Fibroblast of mammary gland (primary cell): ENCODE measurements around the gene NAT9.

ENCODE experiments used
- DNase-seq: peaks from one replicate; pipeline ENCODE4 v3.0.0-alpha.2; 2010; ENCODE audit warnings: low read depth
- H3K4me3 ChIP-seq: 2 replicates; pipeline ENCODE4 v1.5.1; 2011; ENCODE audit warnings: low read depth, mild to moderate bottlenecking, low read length, moderate library complexity; ENCODE audit not compliant: control insufficient read depth
- TF ChIP-seq, protein P1 (sequence below): conservative IDR thresholded peaks from 2 replicates; pipeline ENCODE4 v1.5.1; 2011; ENCODE audit warnings: low read depth, low read length, inconsistent platforms; ENCODE audit not compliant: control insufficient read depth, insufficient read depth

Gene NAT9

DNA sequence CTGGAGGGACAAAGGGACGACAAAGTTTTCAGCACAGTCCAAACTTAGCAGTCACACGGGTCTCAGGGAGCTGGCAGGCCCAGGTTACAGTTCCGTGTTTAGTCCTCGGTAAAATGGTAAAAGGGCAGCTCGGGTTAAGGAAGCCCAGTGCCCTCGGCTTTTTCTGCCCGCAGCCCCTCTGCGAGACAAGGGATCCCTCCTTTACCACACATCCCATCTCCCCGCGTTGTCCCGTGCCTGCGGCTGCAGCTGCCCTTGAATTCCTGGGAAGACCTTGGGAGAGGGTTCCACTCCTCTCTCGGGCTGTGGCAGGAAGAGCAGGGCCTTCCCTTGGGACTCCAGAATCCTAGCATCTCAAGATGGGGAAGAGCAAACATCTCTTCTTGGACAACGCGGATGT lies 46.3 kb downstream of the NAT9 start:
- DNase-seq, result no peak
- TF ChIP-seq, protein P1, sequence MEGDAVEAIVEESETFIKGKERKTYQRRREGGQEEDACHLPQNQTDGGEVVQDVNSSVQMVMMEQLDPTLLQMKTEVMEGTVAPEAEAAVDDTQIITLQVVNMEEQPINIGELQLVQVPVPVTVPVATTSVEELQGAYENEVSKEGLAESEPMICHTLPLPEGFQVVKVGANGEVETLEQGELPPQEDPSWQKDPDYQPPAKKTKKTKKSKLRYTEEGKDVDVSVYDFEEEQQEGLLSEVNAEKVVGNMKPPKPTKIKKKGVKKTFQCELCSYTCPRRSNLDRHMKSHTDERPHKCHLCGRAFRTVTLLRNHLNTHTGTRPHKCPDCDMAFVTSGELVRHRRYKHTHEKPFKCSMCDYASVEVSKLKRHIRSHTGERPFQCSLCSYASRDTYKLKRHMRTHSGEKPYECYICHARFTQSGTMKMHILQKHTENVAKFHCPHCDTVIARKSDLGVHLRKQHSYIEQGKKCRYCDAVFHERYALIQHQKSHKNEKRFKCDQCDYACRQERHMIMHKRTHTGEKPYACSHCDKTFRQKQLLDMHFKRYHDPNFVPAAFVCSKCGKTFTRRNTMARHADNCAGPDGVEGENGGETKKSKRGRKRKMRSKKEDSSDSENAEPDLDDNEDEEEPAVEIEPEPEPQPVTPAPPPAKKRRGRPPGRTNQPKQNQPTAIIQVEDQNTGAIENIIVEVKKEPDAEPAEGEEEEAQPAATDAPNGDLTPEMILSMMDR, result no peak
- H3K4me3 ChIP-seq, result no peak overlapping the region

- TF ChIP-seq, protein P1, result no peak
- no peak for DNase-seq
- H3K4me3 ChIP-seq, result no peak overlapping the region
Observed at GRCh38 chr17:74729368-74729767, 46.8 kb downstream of the NAT9 start.

GRCh38 chr17:74728702-74729075 lies 47.5 kb downstream of the NAT9 start:
- DNase-seq, result no peak
- TF ChIP-seq, protein P1, result no peak
- no peak overlapping the region for H3K4me3 ChIP-seq

DNA sequence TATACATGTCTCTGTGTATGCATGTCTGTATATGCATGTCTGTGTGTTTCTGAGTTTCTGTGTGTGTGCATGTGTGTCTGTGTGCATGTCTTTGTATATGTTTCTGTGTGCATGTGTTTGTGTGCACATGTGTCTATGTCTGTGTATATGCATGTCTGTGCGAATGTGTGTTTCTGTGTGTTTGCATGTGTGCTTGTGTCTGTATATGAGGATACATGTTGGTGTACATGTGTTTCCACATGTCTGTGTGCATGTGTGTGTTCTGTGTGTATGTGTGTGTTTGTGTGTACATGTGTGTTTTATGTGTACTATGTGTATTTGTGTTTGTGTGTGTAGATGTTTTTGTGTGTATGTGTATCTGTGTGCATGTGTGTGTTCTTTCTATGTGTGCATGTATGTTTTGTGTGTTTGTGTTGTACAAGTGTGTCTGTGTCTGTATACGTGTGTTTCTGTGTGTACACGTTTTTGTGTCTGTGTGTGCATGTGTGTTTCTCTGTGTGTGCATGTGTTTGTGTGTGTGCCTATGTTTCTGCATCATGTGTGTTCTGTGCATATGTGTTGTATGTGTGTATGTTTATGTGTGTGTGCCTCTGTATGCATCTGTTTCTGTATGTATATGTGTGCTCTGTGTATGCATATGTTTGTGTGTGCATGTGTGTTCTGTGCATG lies 48.0 kb downstream of the NAT9 start:
- DNase-seq, result no peak
- H3K4me3 ChIP-seq, result no peak overlapping the region
- TF ChIP-seq, protein P1, result no peak

DNA sequence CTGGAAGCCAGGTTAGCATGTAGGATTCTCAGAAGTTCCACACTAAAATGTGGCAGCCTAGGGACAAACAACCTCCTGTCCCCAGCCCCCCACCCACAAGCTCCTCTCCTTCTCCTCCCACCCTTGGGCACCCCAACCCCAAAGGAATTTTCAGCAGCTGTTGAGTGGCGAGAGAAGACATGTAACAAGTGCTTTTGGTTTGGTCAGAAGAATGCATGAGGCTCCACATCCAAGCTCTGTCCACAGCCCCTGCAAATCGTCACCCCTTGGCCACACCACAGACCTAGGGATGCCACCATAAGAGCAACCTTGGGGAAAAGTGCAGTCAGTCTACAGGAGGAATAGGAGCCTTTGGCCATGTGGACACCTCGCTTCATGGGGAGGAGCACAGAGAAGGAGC lies 51.0 kb downstream of the NAT9 start:
- TF ChIP-seq, protein P1, result no peak
- no peak for DNase-seq
- no peak overlapping the region for H3K4me3 ChIP-seq

GRCh38 chr17:74723891-74724290 lies 52.3 kb downstream of the NAT9 start:
- H3K4me3 ChIP-seq, result no peak overlapping the region
- no peak for DNase-seq
- TF ChIP-seq, protein P1, result no peak

DNA sequence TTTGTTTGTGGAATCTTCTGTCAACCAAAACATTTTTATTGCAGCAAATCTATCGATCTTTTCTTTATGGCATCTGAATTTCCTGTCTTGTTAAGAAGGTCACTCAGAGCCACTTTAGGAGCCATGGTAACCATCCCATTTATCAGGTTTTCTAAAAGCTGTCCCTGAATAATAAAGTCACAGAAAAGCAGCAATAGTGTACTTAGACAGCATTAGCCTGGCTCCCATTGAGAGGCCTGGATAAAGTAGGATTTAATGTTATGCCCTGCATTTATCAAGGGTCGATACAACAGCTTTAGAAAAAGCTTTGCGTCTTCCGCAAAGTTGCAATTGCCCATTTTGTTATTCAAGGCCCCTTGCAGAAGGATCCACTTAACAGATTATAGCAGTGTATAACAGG lies 53.4 kb downstream of the NAT9 start:
- no peak for DNase-seq
- no peak overlapping the region for H3K4me3 ChIP-seq
- TF ChIP-seq, protein P1, result no peak
